DND-41 (cell line): ENCODE results near the gene CEP95.
A peak's percentile ranks its signal among the peaks of the same experiment; 100 is the strongest.

Source experiments
- ATAC-seq: fragments of 200-7000 bp; cut with Tn5 transposase; 3 replicates; pipeline ENCODE4 v1.9.1; 2021; ENCODE audit warnings: low read depth; ENCODE audit not compliant: insufficient read depth
- DNase-seq: peaks from one replicate; pipeline ENCODE4 v3.0.0-alpha.2; 2020
- H2AFZ ChIP-seq: 2 replicates; pipeline ENCODE4 v1.6.0; 2012; ENCODE audit warnings: low read depth, low read length
- H3K27ac ChIP-seq: 2 replicates; pipeline ENCODE4 v1.5.1; 2012; ENCODE audit warnings: low read length, inconsistent platforms
- H3K27me3 ChIP-seq: fragments of 200-600 bp; sonication (generic); 2 replicates; pipeline ENCODE4 v1.6.0; 2012; ENCODE audit warnings: low read length, mild to moderate bottlenecking, inconsistent platforms; ENCODE audit not compliant: insufficient read depth, poor library complexity
- H3K36me3 ChIP-seq: 2 replicates; pipeline ENCODE4 v1.5.1; 2012; ENCODE audit warnings: low read length, inconsistent platforms; ENCODE audit not compliant: insufficient read depth
- H3K4me1 ChIP-seq: 2 replicates; pipeline ENCODE4 v1.5.1; 2012; ENCODE audit warnings: mild to moderate bottlenecking, low read length; ENCODE audit not compliant: insufficient read depth
- H3K4me2 ChIP-seq: 2 replicates; pipeline ENCODE4 v1.6.0; 2012; ENCODE audit warnings: mild to moderate bottlenecking, moderate library complexity, low read length, inconsistent platforms; ENCODE audit not compliant: insufficient read depth
- H3K4me3 ChIP-seq, 2 experiments: fragments of 200-600 bp in 1 of 2; shearing (Covaris generic) in 1 of 2; 2 replicates each; pipeline ENCODE4 v1.5.1; 2012 to 2016; ENCODE audit warnings: inconsistent platforms in 2 of 2, low read length in 2 of 2, mild to moderate bottlenecking in 2 of 2, low read depth in 1 of 2, moderate library complexity in 1 of 2
- H3K79me2 ChIP-seq: 2 replicates; pipeline ENCODE4 v1.6.0; 2012; ENCODE audit warnings: low read length, inconsistent platforms; ENCODE audit not compliant: insufficient read depth
- H3K9ac ChIP-seq: 2 replicates; pipeline ENCODE4 v1.6.0; 2012; ENCODE audit warnings: low read depth, mild to moderate bottlenecking, inconsistent platforms, low read length, moderate library complexity
- H3K9me3 ChIP-seq: 2 replicates; pipeline ENCODE4 v1.5.1; 2012; ENCODE audit warnings: low read length, moderate library complexity, mild to moderate bottlenecking, inconsistent platforms; ENCODE audit not compliant: insufficient read depth, severe bottlenecking
- H4K20me1 ChIP-seq: 2 replicates; pipeline ENCODE4 v1.6.0; 2012; ENCODE audit warnings: low read length; ENCODE audit not compliant: insufficient read depth
- CTCF ChIP-seq: IDR thresholded peaks from 2 replicates; pipeline ENCODE4 v1.5.1; 2012; ENCODE audit warnings: borderline replicate concordance, low read length, moderate library complexity, mild to moderate bottlenecking; ENCODE audit not compliant: poor library complexity, severe bottlenecking; ENCODE audit errors: extremely low read depth
- EZH2 ChIP-seq: IDR thresholded peaks from 3 replicates; pipeline ENCODE4 v1.6.1; 2012; ENCODE audit warnings: borderline replicate concordance, low read depth, mild to moderate bottlenecking, moderate library complexity, low read length, inconsistent platforms; ENCODE audit not compliant: severe bottlenecking

Gene CEP95

GRCh38 chr17:64565563-64565962 is 58.8 kb downstream of the CEP95 start:
- no peak overlapping the region for H3K27ac ChIP-seq
- no peaks in the 10 kb centered on the region for H3K9me3 ChIP-seq
- peaks cover 61% of the 10 kb centered on the region; the same call in 1 of the 2 replicates for H3K36me3 ChIP-seq
- H3K9ac ChIP-seq = no peak overlapping the region
- H3K4me1 ChIP-seq = no peaks in the 10 kb centered on the region
- no peak overlapping the region for H3K4me2 ChIP-seq
- no peaks in the 10 kb centered on the region for H3K79me2 ChIP-seq
- TF ChIP-seq EZH2 = no peak
- TF ChIP-seq CTCF = no peak
- ATAC-seq = no peak
- no peak overlapping the region for H2AFZ ChIP-seq
- H4K20me1 ChIP-seq = no peaks in the 10 kb centered on the region
- DNase-seq = no peak
- H3K27me3 ChIP-seq = no peaks in the 10 kb centered on the region
- H3K4me3 ChIP-seq = no peak overlapping the region

GRCh38 chr17:64571746-64572145 is 65.0 kb downstream of the CEP95 start:
- Histone ChIP-seq H4K20me1 (0 out of 2 replicates have a peak, but pooled peaks cover 2% of the 10 kb centered on the region), H3K27me3 (no peaks in the 10 kb centered on the region), H3K9me3 (no peaks in the 10 kb centered on the region), H3K27ac (no peak overlapping the region), H3K9ac (no peak overlapping the region), H3K79me2 (no peaks in the 10 kb centered on the region), H3K4me2 (no peak overlapping the region), H3K4me3 (no peak overlapping the region), H3K4me1 (no peaks in the 10 kb centered on the region), H3K36me3 (peaks cover 57% of the 10 kb centered on the region), H2AFZ (no peak overlapping the region)
- TF ChIP-seq EZH2 (no peak), CTCF (no peak)
- DNase-seq (no peak), ATAC-seq (no peak)

DNA sequence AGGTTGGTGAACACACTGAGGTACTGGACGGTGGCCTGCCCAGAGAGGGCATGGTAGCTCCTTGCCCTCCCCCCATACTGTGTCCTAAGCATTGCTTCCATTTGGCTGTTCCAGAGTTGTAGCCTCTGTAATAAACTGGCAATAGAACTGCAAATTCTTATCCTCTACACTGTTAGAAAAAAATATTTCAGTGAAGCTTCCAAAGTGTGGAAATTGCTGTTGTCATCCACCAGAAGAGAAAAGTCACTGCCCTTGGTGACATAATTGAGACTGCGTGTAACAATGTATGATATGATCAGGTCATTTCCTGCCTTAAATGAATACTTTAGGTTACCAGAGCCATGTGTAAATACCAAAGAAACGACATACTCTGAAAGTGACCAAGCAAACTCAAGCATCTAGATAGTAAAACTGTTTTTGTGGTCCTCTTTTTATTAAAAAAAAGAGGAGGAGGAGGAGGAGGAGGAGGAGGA is 65.9 kb downstream of the CEP95 start:
- ATAC-seq (no peak), DNase-seq (no peak)
- TF ChIP-seq CTCF = no peak
- no peak for TF ChIP-seq EZH2
- 0 out of 2 replicates have a peak, but pooled peaks cover 2% of the 10 kb centered on the region for H4K20me1 ChIP-seq
- no peaks in the 10 kb centered on the region for H3K9me3 ChIP-seq
- H3K27me3 ChIP-seq = no peaks in the 10 kb centered on the region
- H3K4me2 ChIP-seq = no peak overlapping the region
- H3K36me3 ChIP-seq = peaks cover 60% of the 10 kb centered on the region
- H2AFZ ChIP-seq = no peak overlapping the region
- no peak overlapping the region for H3K9ac ChIP-seq
- no peaks in the 10 kb centered on the region for H3K79me2 ChIP-seq
- no peaks in the 10 kb centered on the region for H3K4me1 ChIP-seq
- H3K4me3 ChIP-seq = no peak overlapping the region
- H3K27ac ChIP-seq = peak overlapping the region; percentile 47; the same call in 1 of the 2 replicates
